Measurements from ENCODE around the gene LRP8. TPM values are rescaled to one million over a fixed set of nuclear protein-coding genes. Genes with fewer than 3 reads are reported as not detected.

Gene LRP8
- total and polyA plus RNA-seq, 2 experiments from 2014 or later, result 27.8 to 71.1 TPM

GRCh38 chr1:53373246-53373645, 45.4 kb upstream of the LRP8 start (continued):
- no peak for TF ChIP-seq ZNF331 (CRISPR knock-in tag; IDR thresholded peaks at IDR 0.05; ENCODE audit: low read depth)
- TF ChIP-seq, protein P1, sequence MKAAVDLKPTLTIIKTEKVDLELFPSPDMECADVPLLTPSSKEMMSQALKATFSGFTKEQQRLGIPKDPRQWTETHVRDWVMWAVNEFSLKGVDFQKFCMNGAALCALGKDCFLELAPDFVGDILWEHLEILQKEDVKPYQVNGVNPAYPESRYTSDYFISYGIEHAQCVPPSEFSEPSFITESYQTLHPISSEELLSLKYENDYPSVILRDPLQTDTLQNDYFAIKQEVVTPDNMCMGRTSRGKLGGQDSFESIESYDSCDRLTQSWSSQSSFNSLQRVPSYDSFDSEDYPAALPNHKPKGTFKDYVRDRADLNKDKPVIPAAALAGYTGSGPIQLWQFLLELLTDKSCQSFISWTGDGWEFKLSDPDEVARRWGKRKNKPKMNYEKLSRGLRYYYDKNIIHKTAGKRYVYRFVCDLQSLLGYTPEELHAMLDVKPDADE (IDR thresholded peaks at IDR 0.05), result no peak
- TF ChIP-seq EZH2 (IDR thresholded peaks at IDR 0.05; ENCODE audit: low read depth, unreplicated experiment), result no peak

- Histone ChIP-seq H3K79me2 (replicated peaks; ENCODE audit: insufficient read depth) (no peaks in the 10 kb centered on the region), H2AFZ (no peak overlapping the region), H3K4me3 (no peak overlapping the region), H3K27ac (ENCODE audit: low read depth) (no peak overlapping the region), H3K9me2 (ENCODE audit: insufficient read depth) (no peaks in the 10 kb centered on the region), H3K4me1 (ENCODE audit: insufficient read depth) (peaks cover 21% of the 10 kb centered on the region; the same call in 1 of the 2 replicates), H3K36me3 (ENCODE audit: insufficient read depth) (no peaks in the 10 kb centered on the region), H3K27me3 (ENCODE audit: insufficient read depth) (no peaks in the 10 kb centered on the region), H3K4me2 (no peak overlapping the region), H3F3A (replicated peaks; ENCODE audit: low read depth) (no peaks in the 10 kb centered on the region), H4K20me1 (replicated peaks; ENCODE audit: insufficient read depth) (no peaks in the 10 kb centered on the region)
- TF ChIP-seq, protein P2, sequence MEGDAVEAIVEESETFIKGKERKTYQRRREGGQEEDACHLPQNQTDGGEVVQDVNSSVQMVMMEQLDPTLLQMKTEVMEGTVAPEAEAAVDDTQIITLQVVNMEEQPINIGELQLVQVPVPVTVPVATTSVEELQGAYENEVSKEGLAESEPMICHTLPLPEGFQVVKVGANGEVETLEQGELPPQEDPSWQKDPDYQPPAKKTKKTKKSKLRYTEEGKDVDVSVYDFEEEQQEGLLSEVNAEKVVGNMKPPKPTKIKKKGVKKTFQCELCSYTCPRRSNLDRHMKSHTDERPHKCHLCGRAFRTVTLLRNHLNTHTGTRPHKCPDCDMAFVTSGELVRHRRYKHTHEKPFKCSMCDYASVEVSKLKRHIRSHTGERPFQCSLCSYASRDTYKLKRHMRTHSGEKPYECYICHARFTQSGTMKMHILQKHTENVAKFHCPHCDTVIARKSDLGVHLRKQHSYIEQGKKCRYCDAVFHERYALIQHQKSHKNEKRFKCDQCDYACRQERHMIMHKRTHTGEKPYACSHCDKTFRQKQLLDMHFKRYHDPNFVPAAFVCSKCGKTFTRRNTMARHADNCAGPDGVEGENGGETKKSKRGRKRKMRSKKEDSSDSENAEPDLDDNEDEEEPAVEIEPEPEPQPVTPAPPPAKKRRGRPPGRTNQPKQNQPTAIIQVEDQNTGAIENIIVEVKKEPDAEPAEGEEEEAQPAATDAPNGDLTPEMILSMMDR (conservative IDR thresholded peaks at IDR 0.05; ENCODE audit: low read depth in 2 of 2), result no peak
- TF ChIP-seq, protein P1 (IDR thresholded peaks at IDR 0.05), result no peak
- TF ChIP-seq ZNF331 (CRISPR knock-in tag; IDR thresholded peaks at IDR 0.05; ENCODE audit: low read depth) (no peak), JUNB (IDR thresholded peaks at IDR 0.05; ENCODE audit: unreplicated experiment) (no peak), POLR2AphosphoS5 (IDR thresholded peaks at IDR 0.05; ENCODE audit: low read depth) (no peak), EZH2phosphoT487 (IDR thresholded peaks at IDR 0.05; ENCODE audit: unreplicated experiment) (no peak), ZNF114 (CRISPR knock-in tag; IDR thresholded peaks at IDR 0.05) (no peak), ZNF462 (CRISPR knock-in tag; IDR thresholded peaks at IDR 0.05) (no peak), STAT1 (IDR thresholded peaks at IDR 0.05; ENCODE audit: unreplicated experiment) (no peak)
- TF ChIP-seq, protein P3, sequence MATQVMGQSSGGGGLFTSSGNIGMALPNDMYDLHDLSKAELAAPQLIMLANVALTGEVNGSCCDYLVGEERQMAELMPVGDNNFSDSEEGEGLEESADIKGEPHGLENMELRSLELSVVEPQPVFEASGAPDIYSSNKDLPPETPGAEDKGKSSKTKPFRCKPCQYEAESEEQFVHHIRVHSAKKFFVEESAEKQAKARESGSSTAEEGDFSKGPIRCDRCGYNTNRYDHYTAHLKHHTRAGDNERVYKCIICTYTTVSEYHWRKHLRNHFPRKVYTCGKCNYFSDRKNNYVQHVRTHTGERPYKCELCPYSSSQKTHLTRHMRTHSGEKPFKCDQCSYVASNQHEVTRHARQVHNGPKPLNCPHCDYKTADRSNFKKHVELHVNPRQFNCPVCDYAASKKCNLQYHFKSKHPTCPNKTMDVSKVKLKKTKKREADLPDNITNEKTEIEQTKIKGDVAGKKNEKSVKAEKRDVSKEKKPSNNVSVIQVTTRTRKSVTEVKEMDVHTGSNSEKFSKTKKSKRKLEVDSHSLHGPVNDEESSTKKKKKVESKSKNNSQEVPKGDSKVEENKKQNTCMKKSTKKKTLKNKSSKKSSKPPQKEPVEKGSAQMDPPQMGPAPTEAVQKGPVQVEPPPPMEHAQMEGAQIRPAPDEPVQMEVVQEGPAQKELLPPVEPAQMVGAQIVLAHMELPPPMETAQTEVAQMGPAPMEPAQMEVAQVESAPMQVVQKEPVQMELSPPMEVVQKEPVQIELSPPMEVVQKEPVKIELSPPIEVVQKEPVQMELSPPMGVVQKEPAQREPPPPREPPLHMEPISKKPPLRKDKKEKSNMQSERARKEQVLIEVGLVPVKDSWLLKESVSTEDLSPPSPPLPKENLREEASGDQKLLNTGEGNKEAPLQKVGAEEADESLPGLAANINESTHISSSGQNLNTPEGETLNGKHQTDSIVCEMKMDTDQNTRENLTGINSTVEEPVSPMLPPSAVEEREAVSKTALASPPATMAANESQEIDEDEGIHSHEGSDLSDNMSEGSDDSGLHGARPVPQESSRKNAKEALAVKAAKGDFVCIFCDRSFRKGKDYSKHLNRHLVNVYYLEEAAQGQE (IDR thresholded peaks at IDR 0.05; ENCODE audit: unreplicated experiment), result no peak
- H3K4me3 Mint-ChIP-seq, result no peak overlapping the region
- H3K36me3 Mint-ChIP-seq (ENCODE audit: low read depth), result no peaks in the 10 kb centered on the region
- no peaks in the 10 kb centered on the region for H3K9me3 Mint-ChIP-seq
- peaks cover 29% of the 10 kb centered on the region for H3K4me1 Mint-ChIP-seq
- DNase-seq (ENCODE audit: low spot score) (no peak), ATAC-seq (no peak)
- no peak overlapping the region for H3K27ac Mint-ChIP-seq
- peaks cover 25% of the 10 kb centered on the region for H3K27me3 Mint-ChIP-seq (ENCODE audit: insufficient read depth, low read depth, poor library complexity)
These were observed 44.7 kb upstream of the LRP8 start for GRCh38 chr1:53372501-53372951.
